IMR-90 (cell line): ENCODE data around the gene LRP1-AS. TPM values are rescaled to one million over a fixed set of nuclear protein-coding genes. Genes with fewer than 3 reads are reported as not detected.

Experiments
- ATAC-seq: fragments of 200-7000 bp; cut with Tn5 transposase; 2 replicates; pipeline ENCODE4 v1.9.1; 2020; ENCODE audit warnings: low read depth, mild to moderate bottlenecking, moderate library complexity
- BruUV-seq: library from RNA; stranded (reverse); fragments of 400-500 nt; replicated peaks from 2 replicates; lab custom pipeline; 2021; lab: Mats Ljungman, UMichigan
- CTCF ChIA-PET: fragments of 300-600 bp; formaldehyde crosslinking; extraction: SDS; loops from one replicate; lab custom pipeline; 2021; ENCODE audit warnings: antibody characterized with exemption; lab: Yijun Ruan, JAX
- POLR2A ChIA-PET: fragments of 300-600 bp; sonication (Branson Sonifier 250); formaldehyde crosslinking; loops from one replicate; lab custom pipeline; 2022; ENCODE audit warnings: antibody characterized with exemption; ENCODE audit not compliant: unreplicated experiment; lab: Charles Lee
- DNase-seq: peaks from one replicate; pipeline ENCODE4 v3.0.0; 2013
- H2AFZ ChIP-seq: replicated peaks from 2 replicates; pipeline ENCODE3; 2013; ENCODE audit warnings: low read length, mild to moderate bottlenecking; ENCODE audit not compliant: poor library complexity
- H2AK5ac ChIP-seq: 2 replicates; pipeline ENCODE4 v1.6.1; 2013; ENCODE audit warnings: low read depth, low read length, inconsistent platforms
- H2AK9ac ChIP-seq: replicated peaks from 2 replicates; pipeline ENCODE3; 2013; ENCODE audit warnings: mild to moderate bottlenecking, low read depth, low read length, moderate library complexity; ENCODE audit not compliant: poor library complexity
- H2BK120ac ChIP-seq: 2 replicates; pipeline ENCODE4 v1.6.1; 2013; ENCODE audit warnings: low read depth, low read length, inconsistent platforms
- H2BK15ac ChIP-seq: 3 replicates; pipeline ENCODE4 v1.6.1; 2013; ENCODE audit warnings: low read depth, low read length, inconsistent platforms
- H2BK20ac ChIP-seq: 2 replicates; pipeline ENCODE4 v1.6.1; 2013; ENCODE audit warnings: low read depth, mild to moderate bottlenecking, inconsistent platforms, low read length, moderate library complexity
- H2BK5ac ChIP-seq: 2 replicates; pipeline ENCODE4 v1.6.1; 2013; ENCODE audit warnings: mild to moderate bottlenecking, low read depth, low read length, inconsistent platforms; ENCODE audit not compliant: poor library complexity, severe bottlenecking
- H3K14ac ChIP-seq: replicated peaks from 2 replicates; pipeline ENCODE4 v1.6.1; 2013; ENCODE audit warnings: low read depth, low read length, inconsistent platforms
- H3K18ac ChIP-seq: 2 replicates; pipeline ENCODE4 v1.6.1; 2013; ENCODE audit warnings: low read depth, low read length, control low read depth
- H3K23ac ChIP-seq: 2 replicates; pipeline ENCODE4 v1.6.1; 2013; ENCODE audit warnings: low read depth, low read length, inconsistent platforms
- H3K27ac ChIP-seq: 2 replicates; pipeline ENCODE4 v1.5.1; 2013; ENCODE audit warnings: mild to moderate bottlenecking, control low read depth, low read length; ENCODE audit not compliant: insufficient read depth
- H3K27me3 ChIP-seq: 2 replicates; pipeline ENCODE4 v1.6.1; 2013; ENCODE audit warnings: low read length; ENCODE audit not compliant: control insufficient read depth, insufficient read depth
- H3K36me3 ChIP-seq: 2 replicates; pipeline ENCODE4 v1.6.1; 2013; ENCODE audit warnings: low read length, mixed read lengths; ENCODE audit not compliant: control insufficient read depth, insufficient read depth
- H3K4ac ChIP-seq: 2 replicates; pipeline ENCODE4 v1.6.1; 2013; ENCODE audit warnings: low read depth, low read length, inconsistent platforms
- H3K4me1 ChIP-seq: 2 replicates; pipeline ENCODE4 v1.6.1; 2013; ENCODE audit warnings: low read length, mixed read lengths; ENCODE audit not compliant: control insufficient read depth, insufficient read depth
- H3K4me2 ChIP-seq: 2 replicates; pipeline ENCODE4 v1.6.1; 2013; ENCODE audit warnings: low read depth, mild to moderate bottlenecking, control low read depth, low read length, moderate library complexity
- H3K4me3 ChIP-seq: 2 replicates; pipeline ENCODE4 v1.5.1; 2013; ENCODE audit warnings: low read depth, mild to moderate bottlenecking, control low read depth, low read length, moderate library complexity; ENCODE audit not compliant: insufficient read depth
- H3K56ac ChIP-seq: 2 replicates; pipeline ENCODE4 v1.6.1; 2013; ENCODE audit warnings: low read length, inconsistent platforms; ENCODE audit not compliant: insufficient read depth; ENCODE audit errors: extremely low read depth
- H3K79me1 ChIP-seq, 2 experiments: 2 replicates each; pipeline ENCODE4 v1.6.1; 2013; ENCODE audit warnings: low read length in 2 of 2, inconsistent platforms in 1 of 2, low read depth in 1 of 2
- H3K9ac ChIP-seq: 2 replicates; pipeline ENCODE4 v1.6.1; 2013; ENCODE audit warnings: low read depth, low read length, control low read depth
- H3K9me1 ChIP-seq: 2 replicates; pipeline ENCODE4 v1.6.1; 2013; ENCODE audit warnings: low read length, inconsistent platforms; ENCODE audit not compliant: insufficient read depth
- H3K9me3 ChIP-seq: 2 replicates; pipeline ENCODE4 v1.6.1; 2013; ENCODE audit warnings: low read length; ENCODE audit not compliant: control insufficient read depth, insufficient read depth
- H4K20me1 ChIP-seq: 2 replicates; pipeline ENCODE4 v1.6.1; 2013; ENCODE audit warnings: low read length, inconsistent platforms; ENCODE audit not compliant: insufficient read depth
- H4K5ac ChIP-seq: 2 replicates; pipeline ENCODE4 v1.6.1; 2013; ENCODE audit warnings: mild to moderate bottlenecking, low read depth, low read length, control low read depth
- H4K8ac ChIP-seq, 2 experiments: 2 replicates each; pipeline ENCODE4 v1.6.1; 2013; ENCODE audit warnings: low read depth in 2 of 2, low read length in 2 of 2, control low read depth in 1 of 2, inconsistent platforms in 1 of 2
- H4K91ac ChIP-seq: 2 replicates; pipeline ENCODE4 v1.6.1; 2013; ENCODE audit warnings: low read depth, low read length, inconsistent platforms; ENCODE audit not compliant: insufficient read depth
- BHLHE40 ChIP-seq: fragments of 150-350 bp; IDR thresholded peaks from 2 replicates; pipeline ENCODE4 v1.6.1; 2016; ENCODE audit warnings: mild to moderate bottlenecking, low read depth, low read length
- CEBPB ChIP-seq: IDR thresholded peaks from 2 replicates; pipeline ENCODE4 v1.6.1; 2012; ENCODE audit warnings: low read depth, low read length, improper control_type of control experiment
- CHD1 ChIP-seq: IDR thresholded peaks from 2 replicates; pipeline ENCODE4 v1.6.1; 2012; ENCODE audit warnings: low read depth, low read length, improper control_type of control experiment
- CTCF ChIP-seq: conservative IDR thresholded peaks from 2 replicates; pipeline ENCODE4 v1.5.1; 2012; ENCODE audit warnings: mild to moderate bottlenecking, low read depth, low read length, improper control_type of control experiment
- ELK1 ChIP-seq: fragments of 150-350 bp; IDR thresholded peaks from 2 replicates; pipeline ENCODE4 v1.6.1; 2016; ENCODE audit warnings: low read depth, mild to moderate bottlenecking, low read length, moderate library complexity, borderline replicate concordance
- FOS ChIP-seq: fragments of 150-350 bp; IDR thresholded peaks from 2 replicates; pipeline ENCODE4 v1.6.1; 2016; ENCODE audit warnings: low read depth, low read length
- MAFK ChIP-seq: IDR thresholded peaks from 2 replicates; pipeline ENCODE4 v1.6.1; 2012; ENCODE audit warnings: low read depth, low read length, improper control_type of control experiment
- MAZ ChIP-seq: IDR thresholded peaks from 2 replicates; pipeline ENCODE4 v1.6.1; 2012; ENCODE audit warnings: low read depth, mild to moderate bottlenecking, low read length, improper control_type of control experiment, moderate library complexity, borderline replicate concordance
- MXI1 ChIP-seq: IDR thresholded peaks from 2 replicates; pipeline ENCODE4 v1.6.1; 2012; ENCODE audit warnings: low read depth, mild to moderate bottlenecking, low read length, moderate library complexity, borderline replicate concordance
- NFE2L2 ChIP-seq: fragments of 150-350 bp; IDR thresholded peaks from 2 replicates; pipeline ENCODE4 v1.6.1; 2016; ENCODE audit warnings: low read depth, mild to moderate bottlenecking, low read length
- POLR2A ChIP-seq: IDR thresholded peaks from 2 replicates; pipeline ENCODE4 v1.6.1; 2012; ENCODE audit warnings: mild to moderate bottlenecking, low read depth, low read length
- RCOR1 ChIP-seq: IDR thresholded peaks from 2 replicates; pipeline ENCODE4 v1.6.1; 2012; ENCODE audit warnings: mild to moderate bottlenecking, low read length, improper control_type of control experiment; ENCODE audit not compliant: insufficient replicate concordance
- RFX5 ChIP-seq: IDR thresholded peaks from 2 replicates; pipeline ENCODE4 v1.8.0; 2012; ENCODE audit warnings: low read depth, mild to moderate bottlenecking, low read length, moderate library complexity
- SMC3 ChIP-seq: fragments of 150-350 bp; IDR thresholded peaks from 2 replicates; pipeline ENCODE4 v1.6.1; 2016; ENCODE audit warnings: low read depth, mild to moderate bottlenecking, antibody characterized with exemption, low read length, moderate library complexity
- USF2 ChIP-seq: fragments of 150-350 bp; IDR thresholded peaks from 2 replicates; pipeline ENCODE4 v1.6.1; 2017; ENCODE audit warnings: mild to moderate bottlenecking, antibody characterized with exemption, low read length, low read depth
- WGBS, 2 experiments: methylation state at CpG; one replicate each; pipeline versions ENCODE4 v1.1.5 to v1.1.7; 2013; ENCODE audit warnings: missing lambda C conversion rate in 2 of 2; ENCODE audit not compliant: insufficient read length in 1 of 2; ENCODE audit errors: extremely low coverage in 2 of 2; 5-methylcytosine and 5-hydroxymethylcytosine counted together
- dilution Hi-C: fragments of 300-500 bp; cut with HindIII; formaldehyde crosslinking; loops from one replicate; pipeline ENCODE4 v1.14.3; 2018; ENCODE audit warnings: low sequenced_read_pairs; ENCODE audit not compliant: unreplicated experiment
- in situ Hi-C: fragments of 300-500 bp; cut with MboI; formaldehyde crosslinking; loops from 3 replicates; pipeline ENCODE4 v1.14.3; 2019; ENCODE audit warnings: low sequenced_read_pairs, inconsistent platforms, mixed read lengths
- intact Hi-C: fragments of 100-400 bp; cut with micrococcal nuclease; formaldehyde crosslinking; loops from 2 replicates; pipeline ENCODE4 v1.10.0; 2022
- polyA plus RNA-seq, 3 experiments: library from polyadenylated mRNA; depleted of rRNA; stranded (reverse); fragments of >200 nt; gene quantifications; 2 replicates each; pipeline ENCODE4 v1.2.3, GENCODE V29; 2012; ENCODE audit warnings: low replicate concordance in 1 of 3
- total RNA-seq: library from RNA; depleted of rRNA; stranded (reverse); fragments of >200 nt; gene quantifications from 2 replicates; pipeline ENCODE4 v1.2.3, GENCODE V29; 2012

Gene LRP1-AS
- total and polyA plus RNA-seq, 2 of the 4 experiments (the other 2 are of a cell fraction): not detected

GRCh38 chr12:57153415-57153997 is 6.1 kb upstream of the LRP1-AS start:
- DNase-seq (no peak), ATAC-seq (no peak)
- in situ Hi-C loops (no loop called here), intact Hi-C loops (no loop called here), dilution Hi-C loops (no loop called here)
- H2AK5ac ChIP-seq: peak overlapping the region; percentile 71; the same call in 1 of the 2 replicates
- H3K18ac ChIP-seq: peak overlapping the region; percentile 14; the same call in 1 of the 2 replicates
- no peak overlapping the region; the same call in 1 of the 2 replicates for H4K91ac ChIP-seq
- no peaks in the 10 kb centered on the region for H3K27me3 ChIP-seq
- no peak overlapping the region for H2BK120ac ChIP-seq
- peaks cover 60% of the 10 kb centered on the region for H4K20me1 ChIP-seq
- no peak overlapping the region for H3K4ac ChIP-seq
- H3K9ac ChIP-seq: no peak overlapping the region
- H4K5ac ChIP-seq: no peak overlapping the region
- no peaks in the 10 kb centered on the region for H3K9me3 ChIP-seq
- H3K4me3 ChIP-seq: no peak overlapping the region
- no peak overlapping the region for H2BK20ac ChIP-seq
- peaks cover 73% of the 10 kb centered on the region for H3K36me3 ChIP-seq
- peak overlapping the region in 1 of 2 experiments; percentile 58; a peak in 1 of 4 replicates for H4K8ac ChIP-seq
- peak overlapping the region; percentile 23; the same call in 1 of the 2 replicates for H3K23ac ChIP-seq
- CTCF ChIA-PET: no interaction called here
- POLR2A ChIA-PET: interaction anchor here (0.7 kb wide), 1 partner anchor 25 kb away, joined by 4 read pairs; the partner anchor contains the start of gene LRP1
- H2AK9ac ChIP-seq: peak overlapping the region; percentile 60
- H3K27ac ChIP-seq: peak overlapping the region; percentile 81; the same call in 1 of the 2 replicates
- H3K9me1 ChIP-seq: peaks cover 42% of the 10 kb centered on the region
- H2BK15ac ChIP-seq: no peak overlapping the region
- H3K79me1 ChIP-seq: peaks cover 51 to 92% of the 10 kb centered on the region in 2 experiments
- WGBS, 2 experiments: no CpG with 5 or more reads among the region's 1 CpG
- H2BK5ac ChIP-seq: peak overlapping the region; percentile 56
- no peak overlapping the region for H2AFZ ChIP-seq
- H3K56ac ChIP-seq: no peak overlapping the region
- BruUV-seq: no TSS peak
- H3K4me1 ChIP-seq: peaks cover 41% of the 10 kb centered on the region
- H3K14ac ChIP-seq: peak overlapping the region; percentile 85; the same call in 1 of the 2 replicates
- no peak overlapping the region for H3K4me2 ChIP-seq
- TF ChIP-seq MAFK (no peak), BHLHE40 (no peak), ELK1 (no peak), CTCF (no peak), CEBPB (no peak), USF2 (no peak), RCOR1 (no peak), RFX5 (no peak), FOS (no peak), MXI1 (no peak), SMC3 (no peak), CHD1 (no peak), MAZ (no peak), POLR2A (no peak), NFE2L2 (no peak)
